HUES64 (cell line): ENCODE measurements around the gene ARSG.
A peak's percentile ranks its signal among the peaks of the same experiment; 100 is the strongest.

Experiments used
- H3K27ac ChIP-seq: 2 replicates; pipeline ENCODE4 v1.7.0; 2013; ENCODE audit warnings: low read depth, low read length, inconsistent platforms
- H3K27me3 ChIP-seq: 2 replicates; pipeline ENCODE4 v1.6.1; 2013; ENCODE audit warnings: mild to moderate bottlenecking, low read length; ENCODE audit not compliant: insufficient read depth
- H3K36me3 ChIP-seq: 2 replicates; pipeline ENCODE4 v1.6.1; 2013; ENCODE audit warnings: mild to moderate bottlenecking, low read length; ENCODE audit not compliant: insufficient read depth
- H3K4me1 ChIP-seq: 2 replicates; pipeline ENCODE4 v1.6.1; 2013; ENCODE audit warnings: mild to moderate bottlenecking, low read length, moderate library complexity; ENCODE audit not compliant: insufficient read depth
- H3K4me3 ChIP-seq: 2 replicates; pipeline ENCODE4 v1.5.1; 2013; ENCODE audit warnings: mild to moderate bottlenecking, low read length, moderate library complexity
- H3K9ac ChIP-seq: 2 replicates; pipeline ENCODE4 v1.6.1; 2013; ENCODE audit warnings: mild to moderate bottlenecking, low read depth, low read length
- H3K9me3 ChIP-seq: 2 replicates; pipeline ENCODE4 v1.6.1; 2013; ENCODE audit warnings: low read depth, low read length; ENCODE audit not compliant: insufficient read depth
- WGBS: fragments of 150-250, 120-280 bp; methylation state at CpG from one replicate; pipeline ENCODE4 v1.1.7; 2013; ENCODE audit warnings: missing lambda C conversion rate; 5-methylcytosine and 5-hydroxymethylcytosine counted together

Gene ARSG

GRCh38 chr17:68449021-68449739 is 157.9 kb downstream of the ARSG start:
- peaks cover 11% of the 10 kb centered on the region for H3K36me3 ChIP-seq
- no peaks in the 10 kb centered on the region for H3K27me3 ChIP-seq
- H3K4me3 ChIP-seq = no peak overlapping the region
- no peak overlapping the region for H3K9ac ChIP-seq
- H3K27ac ChIP-seq = no peak overlapping the region
- H3K9me3 ChIP-seq = no peaks in the 10 kb centered on the region
- no peaks in the 10 kb centered on the region; the same call in 1 of the 2 replicates for H3K4me1 ChIP-seq
- WGBS = 96% methylated on average over 10 of the region's 13 CpGs

DNA sequence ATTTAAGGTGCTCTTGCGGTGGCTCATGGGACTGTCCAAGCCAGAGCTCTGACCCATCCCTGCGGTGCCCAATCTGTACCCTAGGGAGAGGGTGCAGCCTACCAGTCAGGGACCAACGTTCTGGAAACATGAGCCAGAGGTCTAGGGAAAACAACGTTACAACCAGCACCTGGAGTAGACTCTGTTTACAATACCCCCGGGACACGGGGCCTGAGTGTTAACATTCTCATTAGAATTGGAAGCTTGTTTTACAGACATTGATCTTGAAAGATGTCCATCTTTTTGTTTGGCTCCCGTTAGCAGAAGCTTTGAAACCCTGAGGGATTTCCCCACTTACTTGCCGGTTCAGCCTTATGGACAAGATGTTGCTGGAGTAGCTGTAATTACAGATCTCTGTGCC is 159.1 kb downstream of the ARSG start:
- Histone ChIP-seq H3K9me3 (no peaks in the 10 kb centered on the region), H3K4me1 (peaks cover 2% of the 10 kb centered on the region; the same call in 1 of the 2 replicates), H3K9ac (no peak overlapping the region), H3K27me3 (no peaks in the 10 kb centered on the region), H3K27ac (no peak overlapping the region), H3K36me3 (peaks cover 11% of the 10 kb centered on the region), H3K4me3 (no peak overlapping the region)
- 94% methylated on average over 8 of the region's 8 CpGs for WGBS

DNA sequence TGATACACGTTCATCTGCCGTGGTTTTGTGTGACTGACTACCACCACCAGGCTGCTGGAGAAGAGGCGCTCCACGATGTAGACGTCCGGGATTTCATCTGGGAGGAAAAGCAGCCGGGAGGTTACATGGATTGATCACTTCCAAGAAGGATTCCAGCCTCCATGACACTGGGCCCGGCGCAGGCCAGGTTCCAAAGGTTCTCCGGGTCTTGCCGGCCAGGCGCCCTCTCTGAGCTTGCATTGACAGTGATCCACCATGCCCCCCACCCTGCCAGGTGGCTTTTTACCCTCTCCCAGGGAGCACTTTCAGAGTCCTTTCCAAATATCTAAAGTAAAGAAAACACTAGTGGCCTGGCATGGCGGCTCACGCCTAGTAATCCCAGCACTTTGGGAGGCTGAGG is 159.5 kb downstream of the ARSG start:
- Histone ChIP-seq H3K9ac (no peak overlapping the region), H3K27me3 (no peaks in the 10 kb centered on the region), H3K9me3 (no peaks in the 10 kb centered on the region), H3K27ac (no peak overlapping the region), H3K4me3 (no peak overlapping the region), H3K36me3 (peaks cover 11% of the 10 kb centered on the region), H3K4me1 (peaks cover 6% of the 10 kb centered on the region; the same call in 1 of the 2 replicates)
- 96% methylated on average over 14 of the region's 14 CpGs for WGBS

DNA sequence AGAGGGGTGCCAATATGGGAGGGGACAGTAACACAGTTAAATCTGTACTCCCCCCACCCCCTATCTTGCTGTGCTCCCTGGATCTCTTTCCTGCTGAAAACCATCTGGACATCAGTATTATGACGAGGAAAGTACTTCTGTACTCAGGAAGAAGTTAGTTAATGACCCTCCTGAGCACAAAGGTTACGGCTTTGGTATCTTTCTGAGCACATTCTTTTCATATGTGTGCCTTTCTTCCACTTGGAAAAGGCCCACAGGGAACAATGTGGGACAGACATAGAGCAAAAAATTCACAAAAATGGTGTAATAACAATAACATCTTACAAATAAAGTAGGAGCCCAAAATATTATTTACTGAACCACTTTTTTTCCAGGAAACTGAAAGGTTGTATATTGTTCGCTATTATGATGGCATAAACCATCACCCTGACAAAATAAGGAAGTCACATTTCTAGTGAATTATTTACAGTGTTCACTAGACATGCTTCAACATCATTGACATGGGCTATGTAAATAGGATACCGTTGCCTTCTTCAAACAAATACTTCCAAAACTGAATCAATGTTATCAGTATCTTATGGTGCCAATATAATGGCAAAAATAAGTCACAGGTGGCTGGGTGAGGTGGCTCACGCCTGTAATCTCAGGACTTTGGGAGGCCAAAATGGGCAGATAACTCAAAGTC is 160.5 kb downstream of the ARSG start:
- no peak overlapping the region for H3K27ac ChIP-seq
- no peaks in the 10 kb centered on the region for H3K9me3 ChIP-seq
- H3K36me3 ChIP-seq = peaks cover 11% of the 10 kb centered on the region
- no peak overlapping the region for H3K4me3 ChIP-seq
- WGBS = 91% methylated on average over 4 of the region's 5 CpGs
- no peak overlapping the region for H3K9ac ChIP-seq
- H3K27me3 ChIP-seq = no peaks in the 10 kb centered on the region
- H3K4me1 ChIP-seq = peaks cover 13% of the 10 kb centered on the region

DNA sequence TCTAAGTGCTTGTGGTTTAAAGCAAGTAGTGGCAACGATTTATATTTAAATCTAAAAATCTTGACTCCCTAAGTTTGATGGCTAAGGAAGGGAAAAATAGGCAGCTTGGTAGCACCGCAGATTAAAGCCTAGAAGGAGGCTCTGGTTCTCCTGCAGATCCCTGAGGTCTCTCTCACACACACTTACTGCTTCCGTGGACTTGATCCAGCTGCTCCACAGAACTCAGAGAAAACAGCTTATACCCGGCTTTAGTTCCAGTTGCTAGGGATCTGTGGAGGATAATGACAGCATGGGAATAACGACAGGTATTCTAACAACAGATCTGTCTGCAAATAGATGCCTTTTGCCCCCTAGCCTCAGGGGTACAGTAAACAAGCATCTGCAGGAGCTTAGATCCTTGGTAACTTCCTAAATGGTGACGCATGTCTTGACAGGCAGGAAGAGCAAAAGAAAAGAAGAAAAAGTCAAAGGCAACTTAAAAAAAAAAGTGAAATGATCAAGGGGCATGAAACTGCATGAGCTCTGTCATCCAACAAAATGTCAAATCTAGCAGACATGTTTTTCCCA is 161.5 kb downstream of the ARSG start:
- H3K9ac ChIP-seq = no peak overlapping the region
- 90% methylated on average over 6 of the region's 6 CpGs for WGBS
- H3K27me3 ChIP-seq = no peaks in the 10 kb centered on the region
- no peak overlapping the region for H3K27ac ChIP-seq
- H3K4me3 ChIP-seq = no peak overlapping the region
- peaks cover 11% of the 10 kb centered on the region for H3K36me3 ChIP-seq
- H3K9me3 ChIP-seq = no peaks in the 10 kb centered on the region
- H3K4me1 ChIP-seq = peaks cover 13% of the 10 kb centered on the region

GRCh38 chr17:68453991-68454665 is 162.8 kb downstream of the ARSG start:
- 89% methylated on average over 5 of the region's 5 CpGs for WGBS

GRCh38 chr17:68455901-68456338 is 164.6 kb downstream of the ARSG start:
- peak overlapping the region; percentile 87 for H3K4me3 ChIP-seq

More at GRCh38 chr17:68453991-68454665, 162.8 kb downstream of the ARSG start:
- no peak overlapping the region for H3K4me3 ChIP-seq
- peaks cover 11% of the 10 kb centered on the region; the same call in 1 of the 2 replicates for H3K27me3 ChIP-seq
- H3K9ac ChIP-seq = no peak overlapping the region
- H3K9me3 ChIP-seq = no peaks in the 10 kb centered on the region
- H3K4me1 ChIP-seq = peaks cover 17% of the 10 kb centered on the region
- H3K36me3 ChIP-seq = peaks cover 4% of the 10 kb centered on the region; the same call in 1 of the 2 replicates
- no peak overlapping the region for H3K27ac ChIP-seq

GRCh38 chr17:68456339-68457167 is 165.3 kb downstream of the ARSG start:
- Histone ChIP-seq H3K9ac (peak overlapping the region; percentile 68), H3K27me3 (peaks cover 15% of the 10 kb centered on the region; the same call in 1 of the 2 replicates), H3K36me3 (no peaks in the 10 kb centered on the region), H3K9me3 (no peaks in the 10 kb centered on the region), H3K4me1 (peaks cover 29% of the 10 kb centered on the region), H3K27ac (peak overlapping the region; percentile 42), H3K4me3 (peak overlapping the region; percentile 87)
- 13% methylated on average over 22 of the region's 23 CpGs for WGBS

More at GRCh38 chr17:68455901-68456338, 164.6 kb downstream of the ARSG start:
- Histone ChIP-seq H3K27me3 (peaks cover 15% of the 10 kb centered on the region; the same call in 1 of the 2 replicates), H3K9me3 (no peaks in the 10 kb centered on the region), H3K36me3 (no peaks in the 10 kb centered on the region), H3K9ac (peak overlapping the region; percentile 68), H3K27ac (no peak overlapping the region), H3K4me1 (peaks cover 22% of the 10 kb centered on the region)
- 80% methylated on average over 4 of the region's 4 CpGs for WGBS

GRCh38 chr17:68457168-68457538 is 165.9 kb downstream of the ARSG start, which contains the start of gene WIPI1:
TSS of gene WIPI1 (minus strand) at chr17:68457496. CDS start at chr17:68457421, 75 bp downstream.
- Histone ChIP-seq H3K4me1 (peaks cover 29% of the 10 kb centered on the region), H3K36me3 (no peaks in the 10 kb centered on the region), H3K4me3 (peak within 1 kb of the TSS; percentile 87), H3K27me3 (peaks cover 15% of the 10 kb centered on the region; the same call in 1 of the 2 replicates), H3K9me3 (no peaks in the 10 kb centered on the region), H3K27ac (peak within 1 kb of the TSS; percentile 42), H3K9ac (peak within 1 kb of the TSS; percentile 68)
- WGBS = under 1% methylated on average over 32 of the region's 39 CpGs

DNA sequence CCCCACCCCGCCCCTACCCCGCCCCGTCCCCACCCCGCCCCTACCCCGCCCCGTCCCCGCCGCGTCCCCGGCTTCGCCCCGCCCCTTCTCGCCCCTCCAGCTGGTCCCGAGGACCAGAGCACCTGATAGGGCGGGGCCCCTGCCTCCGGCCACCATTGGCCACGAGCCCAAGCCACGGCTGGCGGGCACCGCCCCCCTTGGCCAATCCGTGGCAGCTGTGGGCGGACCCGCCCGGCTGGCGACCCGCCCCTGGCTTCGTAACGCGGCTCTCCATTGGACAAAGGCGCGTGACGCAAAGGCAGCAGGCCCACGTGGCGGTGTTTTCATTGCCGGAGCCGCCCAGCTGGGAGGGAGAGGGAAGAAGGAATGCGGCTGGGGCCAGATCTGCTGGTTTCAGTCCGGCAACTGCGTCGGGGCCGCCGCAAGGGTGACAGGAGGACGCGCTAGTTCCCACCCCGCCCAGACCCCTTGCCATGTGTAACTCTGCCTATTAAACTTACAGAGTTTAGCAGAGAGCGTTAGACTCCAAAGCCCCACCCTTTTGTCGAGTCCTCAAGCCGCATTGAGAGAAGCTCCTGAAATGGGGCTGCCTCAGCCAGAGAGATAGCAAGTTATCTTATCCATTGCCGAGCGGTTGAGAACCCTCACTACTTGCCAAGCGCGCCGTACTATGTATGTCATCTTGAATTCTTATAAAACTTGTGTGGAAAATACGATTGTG is 166.4 kb downstream of the ARSG start:
- no peaks in the 10 kb centered on the region for H3K9me3 ChIP-seq
- peaks cover 30% of the 10 kb centered on the region for H3K4me1 ChIP-seq
- H3K9ac ChIP-seq = no peak overlapping the region
- H3K36me3 ChIP-seq = no peaks in the 10 kb centered on the region
- peaks cover 15% of the 10 kb centered on the region; the same call in 1 of the 2 replicates for H3K27me3 ChIP-seq
- no peak overlapping the region for H3K27ac ChIP-seq
- WGBS = 2% methylated on average over 45 of the region's 54 CpGs
- peak overlapping the region; percentile 63 for H3K4me3 ChIP-seq
